ENCODE results near the gene CLN3. TPM values are rescaled to one million over a fixed set of nuclear protein-coding genes. Genes with fewer than 3 reads are reported as not detected.

The CLN3 gene
- total and polyA plus RNA-seq, 2 experiments from 2014 or later: 18.1 to 31.4 TPM

GRCh38 chr16:28492511-28492910 is 637 bp upstream of the CLN3 start (continued):
- TF ChIP-seq NANOG (IDR thresholded peaks at IDR 0.05; ENCODE audit: borderline replicate concordance) (no peak), POLR2AphosphoS5 (IDR thresholded peaks at IDR 0.05; ENCODE audit: low read depth) (no peak)

- ATAC-seq (peak; percentile 83), DNase-seq (ENCODE audit: low spot score) (peak; percentile 64)
- Histone ChIP-seq H3F3A (replicated peaks; ENCODE audit: low read depth) (no peaks in the 10 kb centered on the region), H3K36me3 (ENCODE audit: insufficient read depth) (no peaks in the 10 kb centered on the region), H3K27me3 (ENCODE audit: insufficient read depth) (no peaks in the 10 kb centered on the region), H3K27ac (ENCODE audit: low read depth) (no peak overlapping the region), H4K20me1 (replicated peaks; ENCODE audit: insufficient read depth) (no peaks in the 10 kb centered on the region), H2AFZ (peak overlapping the region; percentile 95), H3K9me2 (ENCODE audit: insufficient read depth) (no peaks in the 10 kb centered on the region), H3K79me2 (replicated peaks; ENCODE audit: insufficient read depth) (no peaks in the 10 kb centered on the region), H3K4me3 (peak overlapping the region; percentile 65), H3K4me2 (peak overlapping the region; percentile 89), H3K4me1 (ENCODE audit: insufficient read depth) (no peaks in the 10 kb centered on the region; the same call in 1 of the 2 replicates)
- Mint-ChIP-seq H3K27ac (no peak overlapping the region; the same call in 1 of the 2 replicates), H3K4me3 (peak overlapping the region; percentile 98), H3K4me1 (no peaks in the 10 kb centered on the region), H3K9me3 (no peaks in the 10 kb centered on the region), H3K27me3 (ENCODE audit: insufficient read depth, low read depth, poor library complexity) (peaks cover 10% of the 10 kb centered on the region), H3K36me3 (ENCODE audit: low read depth) (peaks cover 3% of the 10 kb centered on the region; the same call in 1 of the 3 replicates)
- TF ChIP-seq CTCF (conservative IDR thresholded peaks at IDR 0.05; ENCODE audit: low read depth in 2 of 2) (peak in 1 of 2 experiments; percentile 39; a peak in 2 of 4 replicates), EZH2phosphoT487 (IDR thresholded peaks at IDR 0.05; ENCODE audit: unreplicated experiment) (no peak), POLR2AphosphoS5 (IDR thresholded peaks at IDR 0.05; ENCODE audit: low read depth) (0 out of 2 replicates have a peak, but pooled peaks have one; percentile 60)
Measured at GRCh38 chr16:28491230-28491969, 474 bp downstream of the CLN3 start.

DNA sequence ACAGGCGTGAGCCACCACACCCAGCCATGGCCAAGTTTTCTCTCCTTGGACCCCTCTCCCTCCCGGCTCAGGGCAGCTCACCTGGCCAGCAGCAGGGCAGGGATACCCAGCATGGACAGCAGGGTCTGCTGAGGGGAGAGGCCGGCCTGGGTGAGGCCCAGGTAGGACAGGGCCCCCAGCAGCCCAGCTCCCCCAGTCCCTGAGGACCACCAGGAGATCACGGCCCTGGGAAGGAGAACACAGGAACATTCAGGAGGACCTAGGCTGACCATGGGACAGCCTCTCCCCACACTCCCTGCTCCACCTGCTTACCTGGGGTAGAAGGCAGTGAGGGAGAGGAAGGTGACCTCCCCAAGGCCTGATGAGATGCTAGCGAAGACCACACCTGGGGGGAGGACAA is 5.6 kb downstream of the CLN3 start:
- ATAC-seq: no peak
- Mint-ChIP-seq H3K27ac (no peak overlapping the region), H3K4me3 (no peak overlapping the region), H3K4me1 (no peaks in the 10 kb centered on the region), H3K36me3 (ENCODE audit: low read depth) (peaks cover 6% of the 10 kb centered on the region; the same call in 2 of the 3 replicates), H3K9me3 (no peaks in the 10 kb centered on the region), H3K27me3 (ENCODE audit: insufficient read depth, low read depth, poor library complexity) (peaks cover 6% of the 10 kb centered on the region)
- Histone ChIP-seq H3K36me3 (ENCODE audit: insufficient read depth) (no peaks in the 10 kb centered on the region), H3K27ac (ENCODE audit: low read depth) (no peak overlapping the region), H3K4me1 (ENCODE audit: insufficient read depth) (no peaks in the 10 kb centered on the region; the same call in 1 of the 2 replicates), H3K79me2 (replicated peaks; ENCODE audit: insufficient read depth) (no peaks in the 10 kb centered on the region), H2AFZ (no peak overlapping the region), H3K9me2 (ENCODE audit: insufficient read depth) (no peaks in the 10 kb centered on the region), H4K20me1 (replicated peaks; ENCODE audit: insufficient read depth) (no peaks in the 10 kb centered on the region), H3K4me2 (no peak overlapping the region), H3K4me3 (no peak overlapping the region), H3F3A (replicated peaks; ENCODE audit: low read depth) (no peaks in the 10 kb centered on the region), H3K27me3 (ENCODE audit: insufficient read depth) (no peaks in the 10 kb centered on the region)
- no peak for DNase-seq (ENCODE audit: low spot score)
- TF ChIP-seq EZH2 (IDR thresholded peaks at IDR 0.05; ENCODE audit: low read depth, unreplicated experiment) (no peak), ZNF462 (CRISPR knock-in tag; IDR thresholded peaks at IDR 0.05) (no peak), CREB1 (CRISPR knock-in tag; IDR thresholded peaks at IDR 0.05; ENCODE audit: low read depth) (no peak), POLR2AphosphoS5 (IDR thresholded peaks at IDR 0.05; ENCODE audit: low read depth) (no peak)

Measured in GM23338 (cell line).